HepG2 (cell line): ENCODE results near the gene WDR82. TPM values are rescaled to one million over a fixed set of nuclear protein-coding genes. Genes with fewer than 3 reads are reported as not detected.

Experiments
- DZIP1 ChIP-seq: sonication (generic); formaldehyde crosslinking; IDR thresholded peaks from 2 replicates; pipeline ENCODE4 v1.5.0; 2020; ENCODE audit warnings: mild to moderate bottlenecking, missing genetic modification reagents
- FIP1L1 ChIP-seq: fragments of 200-400 bp; formaldehyde crosslinking; IDR thresholded peaks from 2 replicates; pipeline ENCODE4 v1.6.1; 2018; ENCODE audit warnings: low read depth, mild to moderate bottlenecking, low read length, moderate library complexity, borderline replicate concordance; ENCODE audit not compliant: insufficient read depth
- KMT2A ChIP-seq: sonication (generic); formaldehyde crosslinking; IDR thresholded peaks from 2 replicates; pipeline ENCODE4 v1.4.0; 2020; ENCODE audit warnings: missing genetic modification reagents
- NPAS2 ChIP-seq: sonication (generic); formaldehyde crosslinking; IDR thresholded peaks from 2 replicates; pipeline ENCODE4 v1.8.0; 2022; ENCODE audit warnings: mild to moderate bottlenecking, missing genetic modification reagents, borderline replicate concordance
- PRMT3 ChIP-seq: sonication (generic); formaldehyde crosslinking; IDR thresholded peaks from 2 replicates; pipeline ENCODE4 v1.8.1; 2022; ENCODE audit warnings: low read depth, mild to moderate bottlenecking, moderate library complexity, missing genetic modification reagents, borderline replicate concordance
- SKIL ChIP-seq: sonication (generic); formaldehyde crosslinking; IDR thresholded peaks from 2 replicates; pipeline ENCODE4 v1.8.0; 2022; ENCODE audit warnings: missing genetic modification reagents, mild to moderate bottlenecking, moderate library complexity, borderline replicate concordance
- TBX3 ChIP-seq: fragments of 450-650 bp; IDR thresholded peaks from 2 replicates; pipeline ENCODE4 v1.6.1; 2017; ENCODE audit warnings: antibody characterized with exemption, mild to moderate bottlenecking, inconsistent platforms, borderline replicate concordance
- ZBTB7A ChIP-seq: sonication (generic); formaldehyde crosslinking; IDR thresholded peaks from 2 replicates; pipeline ENCODE4 v1.8.0; 2022; ENCODE audit warnings: mild to moderate bottlenecking, missing genetic modification reagents
- ZNF362 ChIP-seq: sonication (generic); formaldehyde crosslinking; IDR thresholded peaks from 2 replicates; pipeline ENCODE4 v1.4.0; 2020; ENCODE audit warnings: missing genetic modification reagents, mild to moderate bottlenecking, borderline replicate concordance
- ZNF746 ChIP-seq: sonication (generic); formaldehyde crosslinking; IDR thresholded peaks from 2 replicates; pipeline ENCODE4 v1.8.0; 2022; ENCODE audit warnings: mild to moderate bottlenecking, missing genetic modification reagents
- ZNF776 ChIP-seq: sonication (generic); formaldehyde crosslinking; IDR thresholded peaks from 2 replicates; pipeline ENCODE4 v1.4.0; 2020; ENCODE audit warnings: mild to moderate bottlenecking, missing genetic modification reagents
- ZSCAN20 ChIP-seq: sonication (generic); formaldehyde crosslinking; IDR thresholded peaks from 2 replicates; pipeline ENCODE4 v1.4.0; 2020; ENCODE audit warnings: missing genetic modification reagents, mild to moderate bottlenecking, borderline replicate concordance
- ZSCAN31 ChIP-seq: sonication (generic); formaldehyde crosslinking; IDR thresholded peaks from 2 replicates; pipeline ENCODE4 v1.5.0; 2020; ENCODE audit warnings: low read depth, mild to moderate bottlenecking, missing genetic modification reagents
- polyA plus RNA-seq, 8 experiments: library from polyadenylated mRNA; depleted of rRNA in 3 of 8; stranded (reverse) in 7 of 8; unstranded in 1 of 8; fragments of >200 nt; fragmentation: Illumina TruSeq in 4 of 8; extraction: Trizol in 4 of 8; gene quantifications; 2 replicates each; pipeline versions ENCODE4 v1.2.1 to v1.2.3, GENCODE V29; 2011 to 2016; ENCODE audit warnings: low read depth in 4 of 8, missing spikeins in 1 of 8, mixed read lengths in 1 of 8; ENCODE audit not compliant: insufficient read depth in 1 of 8
- total RNA-seq, 5 experiments: library from RNA; depleted of rRNA; stranded (reverse); fragments of >200 nt; fragmentation: Illumina TruSeq; extraction: Trizol; gene quantifications; 2 replicates each; pipeline ENCODE4 v1.2.3, GENCODE V29; 2016; ENCODE audit warnings: low read depth in 1 of 5
- TF ChIP-seq, protein P1 (sequence below): sonication (generic); formaldehyde crosslinking; IDR thresholded peaks from 2 replicates; pipeline ENCODE4 v1.4.0; 2020; ENCODE audit warnings: missing genetic modification reagents
- TF ChIP-seq, protein P2 (sequence below): sonication (generic); formaldehyde crosslinking; IDR thresholded peaks from 2 replicates; pipeline ENCODE4 v1.8.1; 2023; ENCODE audit warnings: mild to moderate bottlenecking, missing genetic modification reagents, borderline replicate concordance
- TF ChIP-seq, protein P3 (sequence below): sonication (generic); formaldehyde crosslinking; conservative IDR thresholded peaks from 2 replicates; pipeline ENCODE4 v1.8.0; 2022; ENCODE audit warnings: low read depth, missing genetic modification reagents

Gene WDR82
- total and polyA plus RNA-seq, 2 of the 13 experiments (the other 11 are each of a cell fraction or from before 2014, with no cell fraction given): 39.1 to 59.5 TPM

DNA sequence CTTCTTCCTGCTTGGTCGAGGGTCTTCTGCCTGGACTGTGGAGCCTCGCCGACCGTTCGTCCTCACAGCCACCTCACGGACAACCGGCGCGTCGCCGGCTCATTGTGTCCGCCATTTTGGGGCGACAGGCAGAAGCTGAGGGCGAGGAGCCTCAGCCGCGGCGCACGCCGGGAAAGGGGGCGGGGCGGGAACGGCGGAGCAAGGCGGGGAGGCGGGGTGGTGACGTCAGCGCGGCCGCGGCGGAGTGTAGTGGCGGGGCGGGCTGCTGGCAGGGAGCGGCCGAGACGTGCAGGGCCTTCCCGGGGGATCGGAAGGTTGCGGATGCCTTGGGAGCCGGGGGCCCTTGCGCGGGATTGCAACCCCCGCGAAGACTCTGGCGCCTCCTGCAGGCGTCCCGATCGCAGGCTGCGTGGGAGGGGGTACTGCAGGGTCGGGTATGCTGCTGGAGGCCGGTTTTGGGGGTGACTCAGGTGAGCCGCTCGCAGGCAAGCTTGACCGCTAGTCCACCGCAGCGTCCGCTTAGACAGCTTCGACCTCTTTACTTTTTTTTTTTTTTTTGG lies at the start of gene WDR82 (continued):
- 0 out of 2 replicates have a peak, but pooled peaks have one; percentile 65 for TF ChIP-seq DZIP1 (CRISPR knock-in tag)
- 0 out of 2 replicates have a peak, but pooled peaks have one; percentile 67 for TF ChIP-seq ZSCAN20 (CRISPR knock-in tag)
- no peak for TF ChIP-seq ZBTB7A (CRISPR knock-in tag)
- TF ChIP-seq ZSCAN31: 0 out of 2 replicates have a peak, but pooled peaks have one; percentile 10
- no peak for TF ChIP-seq NPAS2 (CRISPR knock-in tag)
- TF ChIP-seq, protein P1, sequence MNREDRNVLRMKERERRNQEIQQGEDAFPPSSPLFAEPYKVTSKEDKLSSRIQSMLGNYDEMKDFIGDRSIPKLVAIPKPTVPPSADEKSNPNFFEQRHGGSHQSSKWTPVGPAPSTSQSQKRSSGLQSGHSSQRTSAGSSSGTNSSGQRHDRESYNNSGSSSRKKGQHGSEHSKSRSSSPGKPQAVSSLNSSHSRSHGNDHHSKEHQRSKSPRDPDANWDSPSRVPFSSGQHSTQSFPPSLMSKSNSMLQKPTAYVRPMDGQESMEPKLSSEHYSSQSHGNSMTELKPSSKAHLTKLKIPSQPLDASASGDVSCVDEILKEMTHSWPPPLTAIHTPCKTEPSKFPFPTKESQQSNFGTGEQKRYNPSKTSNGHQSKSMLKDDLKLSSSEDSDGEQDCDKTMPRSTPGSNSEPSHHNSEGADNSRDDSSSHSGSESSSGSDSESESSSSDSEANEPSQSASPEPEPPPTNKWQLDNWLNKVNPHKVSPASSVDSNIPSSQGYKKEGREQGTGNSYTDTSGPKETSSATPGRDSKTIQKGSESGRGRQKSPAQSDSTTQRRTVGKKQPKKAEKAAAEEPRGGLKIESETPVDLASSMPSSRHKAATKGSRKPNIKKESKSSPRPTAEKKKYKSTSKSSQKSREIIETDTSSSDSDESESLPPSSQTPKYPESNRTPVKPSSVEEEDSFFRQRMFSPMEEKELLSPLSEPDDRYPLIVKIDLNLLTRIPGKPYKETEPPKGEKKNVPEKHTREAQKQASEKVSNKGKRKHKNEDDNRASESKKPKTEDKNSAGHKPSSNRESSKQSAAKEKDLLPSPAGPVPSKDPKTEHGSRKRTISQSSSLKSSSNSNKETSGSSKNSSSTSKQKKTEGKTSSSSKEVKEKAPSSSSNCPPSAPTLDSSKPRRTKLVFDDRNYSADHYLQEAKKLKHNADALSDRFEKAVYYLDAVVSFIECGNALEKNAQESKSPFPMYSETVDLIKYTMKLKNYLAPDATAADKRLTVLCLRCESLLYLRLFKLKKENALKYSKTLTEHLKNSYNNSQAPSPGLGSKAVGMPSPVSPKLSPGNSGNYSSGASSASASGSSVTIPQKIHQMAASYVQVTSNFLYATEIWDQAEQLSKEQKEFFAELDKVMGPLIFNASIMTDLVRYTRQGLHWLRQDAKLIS (CRISPR knock-in tag): peak; percentile 71; the same call in 1 of the 2 replicates
- TF ChIP-seq, protein P2, sequence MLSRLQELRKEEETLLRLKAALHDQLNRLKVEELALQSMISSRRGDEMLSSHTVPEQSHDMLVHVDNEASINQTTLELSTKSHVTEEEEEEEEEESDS: 0 out of 2 replicates have a peak, but pooled peaks have one; percentile 16
- no peak for TF ChIP-seq TBX3
- TF ChIP-seq KMT2A (CRISPR knock-in tag): peak; percentile 65; the same call in 1 of the 2 replicates
- TF ChIP-seq ZNF746: peak; percentile 78; the same call in 1 of the 2 replicates
- peak; percentile 63 for TF ChIP-seq SKIL (CRISPR knock-in tag)
- no peak for TF ChIP-seq PRMT3 (CRISPR knock-in tag)
- TF ChIP-seq, protein P3, sequence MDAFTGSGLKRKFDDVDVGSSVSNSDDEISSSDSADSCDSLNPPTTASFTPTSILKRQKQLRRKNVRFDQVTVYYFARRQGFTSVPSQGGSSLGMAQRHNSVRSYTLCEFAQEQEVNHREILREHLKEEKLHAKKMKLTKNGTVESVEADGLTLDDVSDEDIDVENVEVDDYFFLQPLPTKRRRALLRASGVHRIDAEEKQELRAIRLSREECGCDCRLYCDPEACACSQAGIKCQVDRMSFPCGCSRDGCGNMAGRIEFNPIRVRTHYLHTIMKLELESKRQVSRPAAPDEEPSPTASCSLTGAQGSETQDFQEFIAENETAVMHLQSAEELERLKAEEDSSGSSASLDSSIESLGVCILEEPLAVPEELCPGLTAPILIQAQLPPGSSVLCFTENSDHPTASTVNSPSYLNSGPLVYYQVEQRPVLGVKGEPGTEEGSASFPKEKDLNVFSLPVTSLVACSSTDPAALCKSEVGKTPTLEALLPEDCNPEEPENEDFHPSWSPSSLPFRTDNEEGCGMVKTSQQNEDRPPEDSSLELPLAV: no peak
- no peak for TF ChIP-seq FIP1L1
- peak; percentile 62; the same call in 1 of the 2 replicates for TF ChIP-seq ZNF362
- no peak for TF ChIP-seq ZNF776 (CRISPR knock-in tag)
